Stimulated activated naive B cell treated with anti-CD40 and anti-IgM and Interleukin-4, amounts not matched to agents 10 μg/mL and 1 μg/mL and 100 μg/mL, for 72 hours (primary cell): Measurements from ENCODE around the gene GPR45.

Experiments
- ATAC-seq, 2 donors: fragments of 150-1000 bp; cut with Tn5 transposase; replicated peaks; 2 replicates each; pipeline ENCODE4 v1.10.0; 2021; ENCODE audit warnings: moderate library complexity in 1 of 2
- DNase-seq: peaks from one replicate; pipeline ENCODE4 v3.0.0; 2021
- H3K27ac Mint-ChIP-seq: one replicate; pipeline ENCODE4 v1.8.0; 2022; ENCODE audit warnings: mild to moderate bottlenecking, mixed read lengths
- H3K27me3 Mint-ChIP-seq, 2 donors: one replicate each; pipeline ENCODE4 v1.8.0; 2022; ENCODE audit warnings: mixed read lengths in 2 of 2
- H3K36me3 Mint-ChIP-seq, 2 donors: one replicate each; pipeline ENCODE4 v1.8.0; 2022; ENCODE audit warnings: mixed read lengths in 2 of 2, mild to moderate bottlenecking in 1 of 2
- H3K4me1 Mint-ChIP-seq, 2 donors: one replicate each; pipeline ENCODE4 v1.8.0; 2022; ENCODE audit warnings: mixed read lengths in 2 of 2, mild to moderate bottlenecking in 1 of 2
- H3K4me3 Mint-ChIP-seq, 2 donors: one replicate each; pipeline ENCODE4 v1.8.0; 2022; ENCODE audit warnings: mild to moderate bottlenecking in 2 of 2, mixed read lengths in 2 of 2, moderate library complexity in 1 of 2
- H3K9me3 Mint-ChIP-seq, 2 donors: one replicate each; pipeline ENCODE4 v1.8.0; 2022; ENCODE audit warnings: mixed read lengths in 2 of 2, mild to moderate bottlenecking in 1 of 2

Gene GPR45, protein sequence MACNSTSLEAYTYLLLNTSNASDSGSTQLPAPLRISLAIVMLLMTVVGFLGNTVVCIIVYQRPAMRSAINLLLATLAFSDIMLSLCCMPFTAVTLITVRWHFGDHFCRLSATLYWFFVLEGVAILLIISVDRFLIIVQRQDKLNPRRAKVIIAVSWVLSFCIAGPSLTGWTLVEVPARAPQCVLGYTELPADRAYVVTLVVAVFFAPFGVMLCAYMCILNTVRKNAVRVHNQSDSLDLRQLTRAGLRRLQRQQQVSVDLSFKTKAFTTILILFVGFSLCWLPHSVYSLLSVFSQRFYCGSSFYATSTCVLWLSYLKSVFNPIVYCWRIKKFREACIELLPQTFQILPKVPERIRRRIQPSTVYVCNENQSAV

DNA sequence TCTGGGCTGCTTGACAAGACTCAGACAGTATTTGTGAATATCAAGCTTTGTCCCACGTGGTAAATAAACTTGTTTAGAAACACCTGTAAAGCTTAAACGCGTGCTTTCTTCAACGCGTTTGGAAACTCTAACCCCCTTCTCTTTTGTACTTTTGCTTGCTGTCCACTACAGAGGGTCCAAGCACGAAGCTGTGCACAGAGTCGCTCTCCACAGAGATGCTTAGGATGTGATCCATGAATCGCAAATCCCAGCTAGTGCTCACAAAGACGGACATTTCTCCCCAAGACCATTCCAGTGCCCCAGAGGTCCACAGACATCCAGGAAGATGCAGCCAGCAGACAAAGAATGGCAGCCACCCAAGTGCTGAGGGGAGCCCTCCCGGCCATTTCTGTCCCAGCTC is at the start of gene GPR45:
Gene GPR45, plus strand, starts transcription at position 301 of the 400 bp plus-strand sequence. CDS start 116 bp downstream, outside the sequence.
- Mint-ChIP-seq H3K4me3 (no peak within 1 kb of the TSS), H3K4me1 (peaks cover 11 to 32% of the 10 kb centered on the region in 2 donors), H3K27me3 (peaks cover 4 to 6% of the 10 kb centered on the region in 2 donors), H3K27ac (no peak within 1 kb of the TSS), H3K9me3 (no peaks in the 10 kb centered on the region), H3K36me3 (peaks cover 2 to 4% of the 10 kb centered on the region in 2 donors)
- no peak for ATAC-seq
- DNase-seq: no peak

DNA sequence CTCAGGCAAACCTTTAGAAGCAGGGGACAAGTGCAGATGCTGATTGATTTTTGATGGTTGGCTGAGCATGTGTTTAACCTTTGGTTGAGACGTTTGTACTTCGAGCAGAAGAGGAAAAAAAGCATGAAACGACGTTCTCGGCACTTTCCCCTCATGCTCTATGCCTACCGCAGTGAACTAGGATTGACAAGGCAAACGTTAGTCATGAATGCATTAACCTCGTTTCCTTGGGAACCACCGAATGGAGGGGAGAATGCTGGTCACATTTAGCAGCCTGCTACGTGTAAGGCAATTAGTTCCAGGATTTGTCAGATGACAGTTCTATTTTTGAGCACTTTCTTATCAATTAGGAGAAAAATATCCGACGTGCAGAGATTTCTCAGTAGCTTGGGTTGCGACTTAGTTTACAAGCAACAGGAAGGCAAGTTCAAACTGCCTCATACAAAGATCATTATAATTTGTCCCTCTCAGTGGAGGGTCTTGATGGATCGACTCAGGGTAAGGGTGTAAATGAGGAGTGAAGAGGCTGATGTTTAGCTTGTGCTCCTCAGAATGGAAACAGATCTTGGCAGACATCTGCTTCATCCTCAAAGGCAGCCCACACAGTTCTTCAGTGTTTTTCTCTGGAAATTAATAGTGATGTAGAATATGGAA is 47.4 kb upstream of the GPR45 start:
- H3K4me1 Mint-ChIP-seq: no peaks in the 10 kb centered on the region
- H3K27ac Mint-ChIP-seq: no peak overlapping the region
- peaks cover 4 to 17% of the 10 kb centered on the region in 2 donors for H3K9me3 Mint-ChIP-seq
- H3K36me3 Mint-ChIP-seq: peaks cover 6 to 7% of the 10 kb centered on the region in 2 donors
- ATAC-seq (no peak), DNase-seq (no peak)
- H3K27me3 Mint-ChIP-seq: peaks cover 19 to 36% of the 10 kb centered on the region in 2 donors
- H3K4me3 Mint-ChIP-seq: no peak overlapping the region

DNA sequence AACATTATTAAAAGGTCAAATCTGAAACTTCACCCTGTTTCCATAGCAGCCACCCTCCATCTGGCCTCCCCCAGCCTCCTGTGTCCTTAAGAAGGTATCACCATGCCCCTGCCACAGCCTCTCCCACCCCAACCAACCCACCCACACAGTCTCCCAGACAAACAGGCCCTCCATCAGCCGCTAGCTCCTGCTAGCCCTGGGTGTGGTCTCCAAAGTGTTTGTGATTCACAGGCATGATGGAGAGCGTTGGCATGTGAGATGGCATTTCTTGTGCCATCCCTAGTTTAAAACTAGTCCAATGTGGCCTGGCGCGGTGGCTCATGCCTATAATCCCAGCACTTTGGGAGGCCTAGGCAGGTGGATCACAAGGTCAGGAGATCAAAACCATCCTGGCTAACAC is 44.9 kb upstream of the GPR45 start:
- peaks cover 12 to 17% of the 10 kb centered on the region in 2 donors for H3K9me3 Mint-ChIP-seq
- peaks cover 20 to 29% of the 10 kb centered on the region in 2 donors for H3K27me3 Mint-ChIP-seq
- ATAC-seq (no peak), DNase-seq (no peak)
- H3K4me1 Mint-ChIP-seq: no peaks in the 10 kb centered on the region
- peaks cover 0 to 5% of the 10 kb centered on the region in 2 donors for H3K36me3 Mint-ChIP-seq
- no peak overlapping the region for H3K4me3 Mint-ChIP-seq
- H3K27ac Mint-ChIP-seq: no peak overlapping the region

DNA sequence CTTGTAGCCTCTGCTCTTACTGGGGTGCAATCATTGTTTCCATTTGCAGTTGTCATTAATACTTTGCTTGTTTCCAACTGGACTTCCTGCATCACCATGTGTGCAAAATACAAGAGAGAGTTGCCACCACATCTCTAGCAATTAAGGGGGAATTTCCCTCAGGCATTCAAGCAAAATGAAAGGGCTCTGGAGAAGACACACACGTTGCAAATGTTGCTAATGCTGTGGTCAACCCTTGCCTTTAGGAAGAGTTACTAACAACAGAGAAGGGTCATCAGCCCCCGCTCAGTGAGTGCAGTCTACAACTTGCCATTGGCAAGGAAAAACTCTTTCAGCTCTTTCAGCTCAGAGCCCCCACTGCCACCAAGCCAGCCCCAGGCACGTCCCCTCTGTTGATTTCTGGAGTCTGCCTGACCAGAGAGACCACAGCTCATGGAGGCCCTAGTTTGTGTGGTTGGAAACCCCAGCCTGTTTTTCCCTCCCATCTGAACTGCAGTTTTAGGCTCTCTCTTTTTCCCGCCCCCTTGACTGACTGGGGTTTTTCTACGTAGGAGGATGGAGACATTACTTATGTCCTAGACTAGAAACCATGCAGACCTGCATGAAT is 25.9 kb upstream of the GPR45 start:
- Mint-ChIP-seq H3K4me1 (no peaks in the 10 kb centered on the region), H3K4me3 (no peak overlapping the region), H3K27me3 (peaks cover 0 to 12% of the 10 kb centered on the region in 2 donors), H3K36me3 (no peaks in the 10 kb centered on the region), H3K9me3 (no peaks in the 10 kb centered on the region), H3K27ac (no peak overlapping the region)
- ATAC-seq (peak; percentile 23 to 56), DNase-seq (no peak)

DNA sequence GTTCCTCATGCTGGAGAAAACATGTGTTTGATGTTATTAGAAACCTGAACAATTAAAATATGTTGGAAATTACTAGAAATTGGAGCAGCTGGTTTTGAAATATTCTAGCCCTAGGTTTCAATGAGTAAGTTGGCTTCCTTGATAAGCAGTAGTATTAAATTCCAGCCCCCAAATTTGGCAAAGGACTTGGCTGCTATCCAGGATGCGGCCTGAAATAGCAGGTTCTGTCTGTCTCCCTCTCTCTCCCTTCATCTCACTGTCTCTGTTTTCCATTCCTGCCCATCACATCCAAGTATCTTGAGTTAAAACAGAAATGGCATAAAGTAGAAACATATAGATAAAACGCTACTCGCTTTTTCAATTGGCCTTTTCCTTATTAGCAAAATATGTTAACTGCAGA is 20.9 kb upstream of the GPR45 start:
- Mint-ChIP-seq H3K4me3 (no peak overlapping the region), H3K27ac (no peak overlapping the region), H3K27me3 (peaks cover 21 to 28% of the 10 kb centered on the region in 2 donors), H3K36me3 (no peaks in the 10 kb centered on the region), H3K9me3 (no peaks in the 10 kb centered on the region), H3K4me1 (no peaks in the 10 kb centered on the region)
- no peak for DNase-seq
- ATAC-seq: no peak

DNA sequence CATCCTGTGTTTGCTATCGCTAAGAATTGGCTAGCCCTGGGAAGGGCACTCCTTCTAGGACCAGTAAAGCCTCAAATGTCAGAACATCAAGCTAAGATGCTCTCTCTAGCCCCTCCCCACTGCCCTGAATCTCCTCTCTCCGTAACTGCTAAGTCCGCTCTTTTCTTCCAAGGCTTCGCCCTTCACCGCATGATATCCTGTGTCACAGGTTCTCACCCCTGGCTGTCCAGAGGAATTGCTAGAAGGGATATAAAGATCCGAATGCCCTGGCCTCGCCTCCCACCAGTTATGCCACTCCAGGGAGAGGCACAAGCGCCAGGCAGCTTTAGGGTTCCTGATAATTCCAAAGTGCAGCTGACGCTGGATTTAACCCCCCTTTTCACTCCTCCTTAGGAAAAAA is 17.1 kb upstream of the GPR45 start:
- H3K27ac Mint-ChIP-seq: no peak overlapping the region
- no peak overlapping the region for H3K4me3 Mint-ChIP-seq
- peaks cover 0 to 2% of the 10 kb centered on the region in 2 donors for H3K9me3 Mint-ChIP-seq
- H3K4me1 Mint-ChIP-seq: no peaks in the 10 kb centered on the region
- DNase-seq: no peak
- H3K27me3 Mint-ChIP-seq: peaks cover 21 to 32% of the 10 kb centered on the region in 2 donors
- no peaks in the 10 kb centered on the region for H3K36me3 Mint-ChIP-seq
- no peak for ATAC-seq

DNA sequence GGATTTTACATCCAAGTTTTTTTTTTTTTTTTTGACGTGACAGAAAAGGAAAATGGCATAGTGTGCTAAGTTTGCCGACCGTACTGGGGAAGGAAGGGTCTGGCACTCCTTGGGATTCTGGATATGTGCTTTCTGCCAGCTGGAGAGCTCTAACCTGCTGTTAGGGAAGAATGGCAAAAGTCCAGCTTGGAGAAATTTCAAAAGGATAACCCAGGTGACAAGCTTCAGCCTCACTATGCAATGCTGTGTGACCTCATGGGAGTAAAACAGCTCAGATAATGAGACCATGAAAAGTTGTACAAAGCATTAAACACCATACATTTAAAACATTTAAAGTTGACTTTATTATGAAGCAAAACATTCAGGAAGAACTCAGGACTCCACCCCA is 10.3 kb upstream of the GPR45 start:
- Mint-ChIP-seq H3K4me1 (peaks cover 3 to 8% of the 10 kb centered on the region in 2 donors), H3K36me3 (no peaks in the 10 kb centered on the region), H3K27me3 (peaks cover 4 to 9% of the 10 kb centered on the region in 2 donors), H3K9me3 (peaks cover 0 to 2% of the 10 kb centered on the region in 2 donors), H3K4me3 (no peak overlapping the region), H3K27ac (no peak overlapping the region)
- DNase-seq (no peak), ATAC-seq (no peak)

DNA sequence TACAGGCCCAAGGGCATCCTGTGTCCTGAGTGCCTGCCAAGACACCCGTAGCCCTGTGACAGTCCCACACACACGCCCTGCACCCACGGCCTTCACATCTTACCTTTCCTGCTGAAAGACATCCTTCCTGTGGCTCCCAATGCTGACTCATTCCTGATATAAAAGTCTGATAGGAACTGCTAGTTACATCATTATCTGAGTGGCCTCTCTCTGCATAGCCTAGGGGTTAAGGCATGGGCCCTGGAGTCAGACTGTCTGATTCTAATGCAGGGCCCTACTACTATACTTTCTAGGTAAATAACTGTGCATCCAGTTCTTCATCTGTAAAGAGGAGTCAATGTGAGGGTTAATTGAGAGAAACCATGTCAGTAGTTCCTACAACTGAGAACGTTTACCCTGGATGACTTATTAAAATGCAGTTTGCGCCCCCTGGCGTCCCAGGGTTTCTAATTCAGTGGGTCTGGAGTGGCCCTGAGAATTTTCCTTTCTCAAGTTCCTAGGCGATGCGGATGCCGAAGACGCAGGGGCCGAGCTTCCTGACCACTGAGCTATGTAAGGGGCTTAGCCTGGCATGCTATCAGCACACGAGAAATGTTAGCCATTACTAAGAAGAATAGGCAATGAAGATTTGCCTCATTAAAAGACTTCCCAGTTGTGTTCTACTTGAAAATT is 6.0 kb upstream of the GPR45 start:
- ATAC-seq: peak; percentile 80 to 86
- Mint-ChIP-seq H3K27me3 (no peaks in the 10 kb centered on the region), H3K36me3 (no peaks in the 10 kb centered on the region), H3K4me1 (peaks cover 7 to 31% of the 10 kb centered on the region in 2 donors), H3K9me3 (no peaks in the 10 kb centered on the region), H3K27ac (no peak overlapping the region), H3K4me3 (no peak overlapping the region)
- peak; percentile 53 for DNase-seq

DNA sequence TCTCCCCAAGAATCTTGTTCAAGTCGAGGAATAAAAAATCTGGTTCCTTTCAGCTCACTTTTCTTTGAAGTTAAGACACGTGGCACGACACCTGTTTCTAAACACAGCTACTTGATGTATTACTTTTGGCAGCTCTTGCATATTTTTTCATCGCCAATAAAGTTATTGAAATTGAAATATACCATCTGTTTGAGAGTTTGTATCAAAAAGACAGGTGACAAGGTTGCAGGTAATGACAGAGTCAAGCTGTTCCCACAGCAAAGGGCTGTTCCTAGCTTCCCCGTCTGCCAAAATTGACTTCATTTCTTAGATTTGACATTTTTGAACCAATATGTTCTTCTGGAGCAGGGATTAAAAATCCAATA is 5.5 kb upstream of the GPR45 start:
- Mint-ChIP-seq H3K4me1 (peaks cover 7 to 31% of the 10 kb centered on the region in 2 donors), H3K4me3 (no peak overlapping the region), H3K36me3 (no peaks in the 10 kb centered on the region), H3K9me3 (no peaks in the 10 kb centered on the region), H3K27me3 (no peaks in the 10 kb centered on the region), H3K27ac (no peak overlapping the region)
- no peak for ATAC-seq
- DNase-seq: no peak

DNA sequence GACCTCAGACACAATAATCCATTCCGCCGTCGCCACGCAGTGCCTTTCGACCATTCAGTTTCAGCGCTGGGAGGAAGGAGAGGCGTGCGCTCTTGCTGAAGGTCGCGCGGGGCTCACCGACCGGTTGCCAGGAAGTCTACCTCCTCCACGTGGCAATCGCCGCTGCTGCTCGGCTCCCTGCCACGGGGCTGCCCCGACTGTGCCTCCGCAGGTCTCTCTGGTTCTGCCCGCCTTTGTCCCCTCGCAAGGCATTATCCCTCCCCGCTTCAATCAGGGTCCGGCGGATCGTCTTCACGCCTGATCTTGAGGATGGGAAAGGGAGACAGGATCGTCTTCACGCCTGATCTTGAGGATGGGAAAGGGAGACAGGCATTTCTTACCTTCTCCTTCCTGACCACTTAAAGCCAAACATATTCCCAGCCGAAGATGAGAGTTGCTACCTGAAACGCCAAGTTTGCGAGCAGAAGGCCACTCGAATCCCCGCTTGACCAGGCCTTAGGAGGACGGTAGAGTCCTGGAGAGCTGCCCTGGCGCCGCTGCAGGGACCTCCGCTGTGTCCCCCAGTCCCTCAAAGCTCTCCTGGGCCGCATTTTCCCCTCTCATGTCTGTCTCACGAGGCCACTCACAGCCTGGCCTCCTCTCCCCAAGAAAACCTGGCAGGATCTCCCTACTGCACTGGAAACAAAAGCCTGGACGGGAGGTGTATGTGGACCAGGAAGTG is 4.3 kb upstream of the GPR45 start:
- peak overlapping the region; percentile 14 for H3K27ac Mint-ChIP-seq
- peak overlapping the region; percentile 24 to 33 for H3K4me3 Mint-ChIP-seq
- no peaks in the 10 kb centered on the region for H3K27me3 Mint-ChIP-seq
- no peaks in the 10 kb centered on the region for H3K9me3 Mint-ChIP-seq
- peaks cover 7 to 31% of the 10 kb centered on the region in 2 donors for H3K4me1 Mint-ChIP-seq
- DNase-seq (no peak), ATAC-seq (peak; percentile 45 to 56)
- H3K36me3 Mint-ChIP-seq: no peaks in the 10 kb centered on the region

DNA sequence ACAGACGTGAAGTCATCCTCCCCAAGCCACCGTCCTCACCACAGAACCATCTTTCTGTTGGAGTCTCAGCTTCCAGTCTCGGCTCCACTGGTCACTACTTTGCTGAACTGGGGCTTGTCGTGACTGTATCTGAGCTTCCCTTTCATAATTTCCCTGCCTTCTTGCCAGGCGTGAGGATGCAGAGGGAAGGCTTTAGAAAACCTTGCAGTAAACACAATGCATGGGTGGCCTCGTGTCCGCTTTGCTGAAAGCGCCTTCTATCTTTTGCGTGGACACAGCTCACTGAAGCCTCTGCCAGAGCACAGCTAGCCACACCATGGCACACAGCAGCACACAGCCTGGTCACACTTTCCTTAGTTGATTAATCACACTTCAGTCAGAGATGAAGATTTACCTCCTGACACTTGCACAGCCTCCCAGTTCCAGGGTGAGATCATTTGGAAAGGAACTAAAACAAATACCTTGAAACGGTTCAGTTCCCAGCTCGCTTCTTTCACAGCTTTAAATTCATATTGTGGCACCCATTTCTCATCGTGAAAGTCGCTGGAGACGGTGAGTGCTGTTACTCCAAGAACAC is 2.8 kb upstream of the GPR45 start:
- peaks cover 2 to 4% of the 10 kb centered on the region in 2 donors for H3K36me3 Mint-ChIP-seq
- no peak overlapping the region for H3K4me3 Mint-ChIP-seq
- no peak for DNase-seq
- H3K9me3 Mint-ChIP-seq: no peaks in the 10 kb centered on the region
- H3K27me3 Mint-ChIP-seq: peaks cover 4 to 6% of the 10 kb centered on the region in 2 donors
- H3K27ac Mint-ChIP-seq: no peak overlapping the region
- H3K4me1 Mint-ChIP-seq: peaks cover 7 to 31% of the 10 kb centered on the region in 2 donors
- no peak for ATAC-seq

DNA sequence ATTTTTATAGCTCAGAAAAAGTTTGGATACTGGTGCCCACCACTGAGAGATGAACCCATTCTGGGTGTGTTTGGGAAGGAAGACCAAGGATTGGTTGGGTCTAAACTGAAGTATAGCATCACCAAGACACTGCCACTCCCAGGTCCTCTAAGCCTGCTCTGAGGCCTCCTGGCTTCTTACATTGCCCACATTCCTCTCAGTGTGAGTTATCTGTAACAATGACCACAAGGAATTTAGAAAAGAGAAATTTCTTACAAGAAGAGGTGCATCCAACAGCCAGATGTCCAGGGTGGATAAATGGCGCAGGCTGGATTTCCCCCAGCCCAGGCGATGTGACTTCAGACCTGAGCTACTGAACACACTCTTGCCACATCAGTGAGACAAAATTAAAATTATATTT is 1.6 kb upstream of the GPR45 start:
- H3K27me3 Mint-ChIP-seq: peaks cover 4 to 6% of the 10 kb centered on the region in 2 donors
- ATAC-seq (no peak), DNase-seq (no peak)
- H3K4me1 Mint-ChIP-seq: peaks cover 11 to 41% of the 10 kb centered on the region in 2 donors
- no peaks in the 10 kb centered on the region for H3K9me3 Mint-ChIP-seq
- no peak overlapping the region for H3K4me3 Mint-ChIP-seq
- H3K27ac Mint-ChIP-seq: no peak overlapping the region
- peaks cover 2 to 4% of the 10 kb centered on the region in 2 donors for H3K36me3 Mint-ChIP-seq

DNA sequence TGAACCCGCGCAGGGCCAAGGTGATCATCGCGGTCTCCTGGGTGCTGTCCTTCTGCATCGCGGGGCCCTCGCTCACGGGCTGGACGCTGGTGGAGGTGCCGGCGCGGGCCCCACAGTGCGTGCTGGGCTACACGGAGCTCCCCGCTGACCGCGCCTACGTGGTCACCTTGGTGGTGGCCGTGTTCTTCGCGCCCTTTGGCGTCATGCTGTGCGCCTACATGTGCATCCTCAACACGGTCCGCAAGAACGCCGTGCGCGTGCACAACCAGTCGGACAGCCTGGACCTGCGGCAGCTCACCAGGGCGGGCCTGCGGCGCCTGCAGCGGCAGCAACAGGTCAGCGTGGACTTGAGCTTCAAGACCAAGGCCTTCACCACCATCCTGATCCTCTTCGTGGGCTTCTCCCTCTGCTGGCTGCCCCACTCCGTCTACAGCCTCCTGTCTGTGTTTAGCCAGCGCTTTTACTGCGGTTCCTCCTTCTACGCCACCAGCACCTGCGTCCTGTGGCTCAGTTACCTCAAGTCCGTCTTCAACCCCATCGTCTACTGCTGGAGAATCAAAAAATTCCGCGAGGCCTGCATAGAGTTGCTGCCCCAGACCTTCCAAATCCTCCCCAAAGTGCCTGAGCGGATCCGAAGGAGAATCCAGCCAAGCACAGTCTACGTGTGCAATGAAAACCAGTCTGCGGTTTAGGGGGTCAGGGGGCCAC is 897 bp downstream of the GPR45 start:
- Mint-ChIP-seq H3K36me3 (peaks cover 2 to 4% of the 10 kb centered on the region in 2 donors), H3K4me1 (peaks cover 3 to 22% of the 10 kb centered on the region in 2 donors), H3K27me3 (peaks cover 4 to 6% of the 10 kb centered on the region in 2 donors), H3K9me3 (no peaks in the 10 kb centered on the region), H3K27ac (no peak overlapping the region), H3K4me3 (no peak overlapping the region)
- DNase-seq: no peak
- no peak for ATAC-seq
